Mesothelial cell of epicardium (in vitro differentiated cells): ENCODE measurements around the gene CCDC40. TPM values are rescaled to one million over a fixed set of nuclear protein-coding genes. Genes with fewer than 3 reads are reported as not detected.
A peak's percentile ranks its signal among the peaks of the same experiment; 100 is the strongest.

Source experiments
- DNase-seq, 2 experiments: peaks; one replicate each; pipeline ENCODE4 v3.0.0; 2021; ENCODE audit warnings: low spot score in 2 of 2; ENCODE audit not compliant: unreplicated experiment in 2 of 2
- H3K27ac Mint-ChIP-seq: 2 replicates; pipeline ENCODE4 v1.8.0; 2021; ENCODE audit warnings: mixed read lengths
- H3K27me3 Mint-ChIP-seq: 2 replicates; pipeline ENCODE4 v1.8.0; 2021; ENCODE audit warnings: low read depth, mixed read lengths
- H3K36me3 Mint-ChIP-seq: 2 replicates; pipeline ENCODE4 v1.8.0; 2021; ENCODE audit warnings: mixed read lengths
- H3K4me1 Mint-ChIP-seq: 2 replicates; pipeline ENCODE4 v1.8.0; 2021; ENCODE audit warnings: mixed read lengths
- H3K4me3 Mint-ChIP-seq: 2 replicates; pipeline ENCODE4 v1.8.0; 2021; ENCODE audit warnings: mild to moderate bottlenecking, moderate library complexity, mixed read lengths
- H3K9me3 Mint-ChIP-seq: 2 replicates; pipeline ENCODE4 v1.8.0; 2021; ENCODE audit warnings: mixed read lengths
- CTCF ChIP-seq: fragments of 200-600 bp; sonication (generic); IDR thresholded peaks from one replicate; pipeline ENCODE4 v1.5.0; 2021; ENCODE audit warnings: antibody characterized with exemption; ENCODE audit not compliant: unreplicated experiment
- total RNA-seq: library from RNA; stranded (reverse); gene quantifications from 3 replicates; pipeline ENCODE4 v1.2.1, GENCODE V29; 2021

The CCDC40 gene
- total RNA-seq, 1 donor from 2014 or later = 23.5 TPM

GRCh38 chr17:80105762-80106161, 69.3 kb downstream of the CCDC40 start:
- H3K27ac Mint-ChIP-seq = peak overlapping the region; percentile 24
- no peak for TF ChIP-seq CTCF
- DNase-seq = no peak
- peaks cover 25% of the 10 kb centered on the region for H3K4me1 Mint-ChIP-seq
- H3K36me3 Mint-ChIP-seq = no peaks in the 10 kb centered on the region
- H3K4me3 Mint-ChIP-seq = no peak overlapping the region
- H3K27me3 Mint-ChIP-seq = no peaks in the 10 kb centered on the region
- no peaks in the 10 kb centered on the region for H3K9me3 Mint-ChIP-seq

GRCh38 chr17:80106176-80106575, 69.7 kb downstream of the CCDC40 start:
- H3K4me1 Mint-ChIP-seq = peaks cover 24% of the 10 kb centered on the region
- peak in 1 of 2 experiments; percentile 18 for DNase-seq
- H3K27ac Mint-ChIP-seq = no peak overlapping the region
- H3K27me3 Mint-ChIP-seq = no peaks in the 10 kb centered on the region
- no peaks in the 10 kb centered on the region for H3K36me3 Mint-ChIP-seq
- H3K4me3 Mint-ChIP-seq = no peak overlapping the region
- no peak for TF ChIP-seq CTCF
- H3K9me3 Mint-ChIP-seq = no peaks in the 10 kb centered on the region

- peaks cover 27% of the 10 kb centered on the region for H3K4me1 Mint-ChIP-seq
- no peaks in the 10 kb centered on the region for H3K9me3 Mint-ChIP-seq
- H3K27me3 Mint-ChIP-seq = no peaks in the 10 kb centered on the region
- H3K27ac Mint-ChIP-seq = no peak overlapping the region
- no peak for DNase-seq
- no peak for TF ChIP-seq CTCF
- no peak overlapping the region for H3K4me3 Mint-ChIP-seq
- no peaks in the 10 kb centered on the region for H3K36me3 Mint-ChIP-seq
Observed at GRCh38 chr17:80106751-80107150, 70.3 kb downstream of the CCDC40 start.

- Mint-ChIP-seq H3K27me3 (no peaks in the 10 kb centered on the region), H3K4me1 (peaks cover 21% of the 10 kb centered on the region), H3K27ac (no peak overlapping the region), H3K36me3 (no peaks in the 10 kb centered on the region), H3K4me3 (no peak overlapping the region), H3K9me3 (no peaks in the 10 kb centered on the region)
- DNase-seq = peak in 1 of 2 experiments; percentile 31
- no peak for TF ChIP-seq CTCF
Observed at GRCh38 chr17:80107231-80108021, 71.0 kb downstream of the CCDC40 start.

- Mint-ChIP-seq H3K27ac (no peak overlapping the region), H3K4me1 (peaks cover 15% of the 10 kb centered on the region), H3K4me3 (no peak overlapping the region), H3K9me3 (no peaks in the 10 kb centered on the region), H3K27me3 (no peaks in the 10 kb centered on the region), H3K36me3 (no peaks in the 10 kb centered on the region)
- no peak for TF ChIP-seq CTCF
- DNase-seq = peak in 1 of 2 experiments; percentile 32
Observed at GRCh38 chr17:80108036-80108971, 71.9 kb downstream of the CCDC40 start.
